K562 (cell line): ENCODE measurements around the gene HMX3. TPM values are rescaled to one million over a fixed set of nuclear protein-coding genes. Genes with fewer than 3 reads are reported as not detected.
A peak's percentile ranks its signal among the peaks of the same experiment; 100 is the strongest.

Experiments used
- BCOR ChIP-seq: fragments of 450-650 bp; IDR thresholded peaks from 2 replicates; pipeline ENCODE4 v1.6.1; 2016
- CBX8 ChIP-seq: fragments of 200-600 bp; sonication (generic); IDR thresholded peaks from 2 replicates; pipeline ENCODE4 v1.6.1; 2012; ENCODE audit warnings: borderline replicate concordance, mixed run types, low read depth, mild to moderate bottlenecking, moderate library complexity, mixed read lengths, low read length, control low read depth, inconsistent platforms; ENCODE audit not compliant: poor library complexity, severe bottlenecking; ENCODE audit errors: extremely low read depth
- DACH1 ChIP-seq: fragments of 450-650 bp; IDR thresholded peaks from 2 replicates; pipeline ENCODE4 v1.6.1; 2018; ENCODE audit not compliant: partially characterized antibody
- ETV5 ChIP-seq: sonication (generic); formaldehyde crosslinking; IDR thresholded peaks from 2 replicates; pipeline ENCODE4 v1.4.0; 2020; ENCODE audit warnings: low read depth, mild to moderate bottlenecking, missing genetic modification reagents
- GTF2F1 ChIP-seq: IDR thresholded peaks from 2 replicates; pipeline ENCODE4 v1.6.1; 2011; ENCODE audit warnings: low read depth, low read length, improper control_type of control experiment
- HDAC8 ChIP-seq: fragments of 450-650 bp; IDR thresholded peaks from 2 replicates; pipeline ENCODE4 v1.6.1; 2016; ENCODE audit warnings: mild to moderate bottlenecking, missing genetic modification characterization, moderate library complexity, missing compliant biosample characterization
- HNRNPH1 ChIP-seq: fragments of 200-400 bp; formaldehyde crosslinking; optimal IDR thresholded peaks from 2 replicates; pipeline ENCODE3; 2017; ENCODE audit warnings: low read depth, mild to moderate bottlenecking, low read length, moderate library complexity
- KHSRP ChIP-seq: fragments of 450-650 bp; IDR thresholded peaks from 2 replicates; pipeline ENCODE4 v1.6.1; 2017
- LCOR ChIP-seq: sonication (generic); formaldehyde crosslinking; IDR thresholded peaks from 2 replicates; pipeline ENCODE4 v1.8.0; 2022; ENCODE audit warnings: mild to moderate bottlenecking, missing genetic modification reagents
- POLR2AphosphoS5 ChIP-seq: IDR thresholded peaks from 2 replicates; pipeline ENCODE4 v1.6.1; 2011; ENCODE audit warnings: mild to moderate bottlenecking, low read depth, low read length, moderate library complexity; ENCODE audit not compliant: control insufficient read depth, insufficient read depth
- RBFOX2 ChIP-seq: fragments of 200-400 bp; formaldehyde crosslinking; IDR thresholded peaks from 2 replicates; pipeline ENCODE4 v1.6.1; 2017; ENCODE audit warnings: low read depth, mild to moderate bottlenecking, low read length, moderate library complexity
- SETDB1 ChIP-seq: IDR thresholded peaks from one replicate; pipeline ENCODE4 v1.6.1; 2012; ENCODE audit warnings: low read length, control low read depth, inconsistent platforms
- SIRT6 ChIP-seq: IDR thresholded peaks from one replicate; pipeline ENCODE4 v1.6.1; 2012; ENCODE audit warnings: low read depth, mild to moderate bottlenecking, control low read depth, inconsistent platforms, low read length, moderate library complexity
- TAF7 ChIP-seq: fragments of 450-650 bp; IDR thresholded peaks from 2 replicates; pipeline ENCODE4 v1.6.1; 2016; ENCODE audit warnings: missing genetic modification characterization, missing compliant biosample characterization
- TCF7L2 ChIP-seq: fragments of 150-350 bp; IDR thresholded peaks from 2 replicates; pipeline ENCODE4 v1.6.1; 2016; ENCODE audit warnings: low read depth, mild to moderate bottlenecking, low read length, moderate library complexity
- TFAM ChIP-seq: fragments of 250-450 bp; sonication (Bioruptor Pico); conservative IDR thresholded peaks from 2 replicates; pipeline ENCODE4 v1.5.0; 2021; ENCODE audit warnings: mild to moderate bottlenecking, moderate library complexity
- WHSC1 ChIP-seq: IDR thresholded peaks from one replicate; pipeline ENCODE4 v1.6.1; 2012; ENCODE audit warnings: low read length, control low read depth, inconsistent platforms
- ZFP36 ChIP-seq: fragments of 150-350 bp; IDR thresholded peaks from 2 replicates; pipeline ENCODE4 v1.6.1; 2018; ENCODE audit warnings: low read length, low read depth; ENCODE audit not compliant: partially characterized antibody
- ZNF23 ChIP-seq: fragments of 250-450 bp; sonication (Bioruptor Pico); IDR thresholded peaks from 2 replicates; pipeline ENCODE4 v1.4.0; 2020; ENCODE audit warnings: mild to moderate bottlenecking
- ZNF586 ChIP-seq: fragments of 450-650 bp; formaldehyde crosslinking; conservative IDR thresholded peaks from 2 replicates; pipeline ENCODE4 v1.4.0; 2020; ENCODE audit warnings: mild to moderate bottlenecking, moderate library complexity
- polyA plus RNA-seq, 8 experiments: library from polyadenylated mRNA; depleted of rRNA in 4 of 8; stranded (reverse) in 5 of 8; unstranded in 3 of 8; fragments of >200 nt; fragmentation: Nextera tagmentation in 2 of 8; fragmentation: Illumina TruSeq in 1 of 8; extraction: Ambion mirVana in 2 of 8; extraction: Trizol in 1 of 8; gene quantifications; 2 replicates each; pipeline versions ENCODE4 v1.2.1 to v1.2.3, GENCODE V29; 2011 to 2014; ENCODE audit warnings: inconsistent platforms in 1 of 8, missing spikeins in 1 of 8
- total RNA-seq, 7 experiments: library from RNA; depleted of rRNA in 6 of 7; stranded (reverse); fragments of >200 nt in 6 of 7; fragmentation: Illumina TruSeq in 2 of 7; extraction: Trizol in 2 of 7; gene quantifications; 2 replicates each; pipeline versions ENCODE4 v1.2.1 to v1.2.3, GENCODE V29; 2011 to 2021; ENCODE audit warnings: low replicate concordance in 1 of 7
- TF ChIP-seq, protein P1 (sequence below): fragments of 250-450 bp; sonication (Bioruptor Pico); IDR thresholded peaks from 2 replicates; pipeline ENCODE4 v1.8.0; 2022; ENCODE audit warnings: inconsistent platforms
- TF ChIP-seq, protein P2 (sequence below): sonication (generic); formaldehyde crosslinking; IDR thresholded peaks from 2 replicates; pipeline ENCODE4 v1.8.1; 2023; ENCODE audit warnings: mild to moderate bottlenecking, missing genetic modification reagents
- TF ChIP-seq, protein P3 (sequence below): sonication (generic); formaldehyde crosslinking; IDR thresholded peaks from 2 replicates; pipeline ENCODE4 v1.8.0; 2023; ENCODE audit warnings: mild to moderate bottlenecking, missing genetic modification reagents

HMX3 gene
- total and polyA plus RNA-seq, 9 of the 15 experiments (the other 6 are each of a cell fraction or from before 2014, with no cell fraction given) = 0.55 to 43.5 (median 7.4) TPM; not detected in 2

DNA sequence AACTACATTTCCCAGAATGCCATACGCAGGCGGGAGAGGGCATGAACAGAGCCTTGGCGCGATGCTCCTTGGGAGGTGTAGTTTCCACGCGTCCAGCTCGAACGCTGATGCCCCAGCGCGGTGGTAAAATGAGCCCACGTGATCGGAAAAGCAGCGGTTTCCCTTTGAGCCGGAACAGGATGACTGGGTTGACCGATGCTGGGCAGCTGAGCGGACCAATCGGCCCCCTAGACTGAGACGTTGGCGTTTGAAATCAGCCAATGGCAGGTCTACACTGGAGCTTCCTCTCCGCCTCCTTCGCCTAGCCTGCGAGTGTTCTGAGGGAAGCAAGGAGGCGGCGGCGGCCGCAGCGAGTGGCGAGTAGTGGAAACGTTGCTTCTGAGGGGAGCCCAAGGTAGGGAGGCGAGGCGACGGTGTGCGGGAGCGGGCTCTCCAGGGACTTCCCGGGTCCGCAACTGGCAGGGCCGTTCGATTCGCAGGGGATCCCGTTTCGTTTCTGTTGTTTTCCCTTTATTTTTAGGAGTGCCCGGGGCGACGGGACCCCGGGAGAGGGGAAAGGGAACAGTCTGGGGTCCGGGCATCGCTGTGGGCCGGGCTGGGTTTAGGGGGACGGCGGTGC is 18.4 kb downstream of the HMX3 start, which contains the start of gene BUB3 (continued):
- TF ChIP-seq ETV5 (CRISPR knock-in tag) (0 out of 2 replicates have a peak, but pooled peaks have one; percentile 28), WHSC1 (no peak), ZFP36 (peak; percentile 59), SIRT6 (no peak), RBFOX2 (peak; percentile 99), POLR2AphosphoS5 (peak; percentile 76), BCOR (no peak), HNRNPH1 (no peak), SETDB1 (no peak), KHSRP (no peak), TAF7 (peak; percentile 55; the same call in 1 of the 2 replicates), TFAM (CRISPR knock-in tag) (no peak), TCF7L2 (no peak), HDAC8 (tag) (no peak), CBX8 (no peak), ZNF23 (CRISPR knock-in tag) (no peak), ZNF586 (CRISPR knock-in tag) (no peak), LCOR (CRISPR knock-in tag) (0 out of 2 replicates have a peak, but pooled peaks have one; percentile 20), GTF2F1 (no peak), DACH1 (no peak)
- TF ChIP-seq, protein P1, sequence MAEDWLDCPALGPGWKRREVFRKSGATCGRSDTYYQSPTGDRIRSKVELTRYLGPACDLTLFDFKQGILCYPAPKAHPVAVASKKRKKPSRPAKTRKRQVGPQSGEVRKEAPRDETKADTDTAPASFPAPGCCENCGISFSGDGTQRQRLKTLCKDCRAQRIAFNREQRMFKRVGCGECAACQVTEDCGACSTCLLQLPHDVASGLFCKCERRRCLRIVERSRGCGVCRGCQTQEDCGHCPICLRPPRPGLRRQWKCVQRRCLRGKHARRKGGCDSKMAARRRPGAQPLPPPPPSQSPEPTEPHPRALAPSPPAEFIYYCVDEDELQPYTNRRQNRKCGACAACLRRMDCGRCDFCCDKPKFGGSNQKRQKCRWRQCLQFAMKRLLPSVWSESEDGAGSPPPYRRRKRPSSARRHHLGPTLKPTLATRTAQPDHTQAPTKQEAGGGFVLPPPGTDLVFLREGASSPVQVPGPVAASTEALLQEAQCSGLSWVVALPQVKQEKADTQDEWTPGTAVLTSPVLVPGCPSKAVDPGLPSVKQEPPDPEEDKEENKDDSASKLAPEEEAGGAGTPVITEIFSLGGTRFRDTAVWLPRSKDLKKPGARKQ (CRISPR knock-in tag) = no peak
- TF ChIP-seq, protein P2, sequence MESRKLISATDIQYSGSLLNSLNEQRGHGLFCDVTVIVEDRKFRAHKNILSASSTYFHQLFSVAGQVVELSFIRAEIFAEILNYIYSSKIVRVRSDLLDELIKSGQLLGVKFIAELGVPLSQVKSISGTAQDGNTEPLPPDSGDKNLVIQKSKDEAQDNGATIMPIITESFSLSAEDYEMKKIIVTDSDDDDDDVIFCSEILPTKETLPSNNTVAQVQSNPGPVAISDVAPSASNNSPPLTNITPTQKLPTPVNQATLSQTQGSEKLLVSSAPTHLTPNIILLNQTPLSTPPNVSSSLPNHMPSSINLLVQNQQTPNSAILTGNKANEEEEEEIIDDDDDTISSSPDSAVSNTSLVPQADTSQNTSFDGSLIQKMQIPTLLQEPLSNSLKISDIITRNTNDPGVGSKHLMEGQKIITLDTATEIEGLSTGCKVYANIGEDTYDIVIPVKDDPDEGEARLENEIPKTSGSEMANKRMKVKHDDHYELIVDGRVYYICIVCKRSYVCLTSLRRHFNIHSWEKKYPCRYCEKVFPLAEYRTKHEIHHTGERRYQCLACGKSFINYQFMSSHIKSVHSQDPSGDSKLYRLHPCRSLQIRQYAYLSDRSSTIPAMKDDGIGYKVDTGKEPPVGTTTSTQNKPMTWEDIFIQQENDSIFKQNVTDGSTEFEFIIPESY (CRISPR knock-in tag) = no peak
- TF ChIP-seq, protein P3, sequence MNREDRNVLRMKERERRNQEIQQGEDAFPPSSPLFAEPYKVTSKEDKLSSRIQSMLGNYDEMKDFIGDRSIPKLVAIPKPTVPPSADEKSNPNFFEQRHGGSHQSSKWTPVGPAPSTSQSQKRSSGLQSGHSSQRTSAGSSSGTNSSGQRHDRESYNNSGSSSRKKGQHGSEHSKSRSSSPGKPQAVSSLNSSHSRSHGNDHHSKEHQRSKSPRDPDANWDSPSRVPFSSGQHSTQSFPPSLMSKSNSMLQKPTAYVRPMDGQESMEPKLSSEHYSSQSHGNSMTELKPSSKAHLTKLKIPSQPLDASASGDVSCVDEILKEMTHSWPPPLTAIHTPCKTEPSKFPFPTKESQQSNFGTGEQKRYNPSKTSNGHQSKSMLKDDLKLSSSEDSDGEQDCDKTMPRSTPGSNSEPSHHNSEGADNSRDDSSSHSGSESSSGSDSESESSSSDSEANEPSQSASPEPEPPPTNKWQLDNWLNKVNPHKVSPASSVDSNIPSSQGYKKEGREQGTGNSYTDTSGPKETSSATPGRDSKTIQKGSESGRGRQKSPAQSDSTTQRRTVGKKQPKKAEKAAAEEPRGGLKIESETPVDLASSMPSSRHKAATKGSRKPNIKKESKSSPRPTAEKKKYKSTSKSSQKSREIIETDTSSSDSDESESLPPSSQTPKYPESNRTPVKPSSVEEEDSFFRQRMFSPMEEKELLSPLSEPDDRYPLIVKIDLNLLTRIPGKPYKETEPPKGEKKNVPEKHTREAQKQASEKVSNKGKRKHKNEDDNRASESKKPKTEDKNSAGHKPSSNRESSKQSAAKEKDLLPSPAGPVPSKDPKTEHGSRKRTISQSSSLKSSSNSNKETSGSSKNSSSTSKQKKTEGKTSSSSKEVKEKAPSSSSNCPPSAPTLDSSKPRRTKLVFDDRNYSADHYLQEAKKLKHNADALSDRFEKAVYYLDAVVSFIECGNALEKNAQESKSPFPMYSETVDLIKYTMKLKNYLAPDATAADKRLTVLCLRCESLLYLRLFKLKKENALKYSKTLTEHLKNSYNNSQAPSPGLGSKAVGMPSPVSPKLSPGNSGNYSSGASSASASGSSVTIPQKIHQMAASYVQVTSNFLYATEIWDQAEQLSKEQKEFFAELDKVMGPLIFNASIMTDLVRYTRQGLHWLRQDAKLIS (CRISPR knock-in tag) = no peak; the same call in 1 of the 2 replicates
